Spinal cord (tissue), 10 donors: Measurements from ENCODE around the gene DPY19L2. TPM values are rescaled to one million over a fixed set of nuclear protein-coding genes. Genes with fewer than 3 reads are reported as not detected.
"Not testable (repeated sequence)": the region's sequence is repeated elsewhere in the genome, so short reads cannot be mapped to it uniquely, and the experiment has no call there.

Experiments
- DNase-seq, 6 donors: peaks; one replicate each; pipeline versions ENCODE4 v3.0.0 to v3.0.0-alpha.2; 2013 to 2015; ENCODE audit warnings: low spot score in 6 of 6, low read depth in 4 of 6
- H3K27ac ChIP-seq: one replicate; pipeline ENCODE4 v1.5.1; 2013; ENCODE audit warnings: low read depth, low read length, control low read depth
- H3K27me3 ChIP-seq: one replicate; pipeline ENCODE4 v1.6.1; 2013; ENCODE audit warnings: low read length; ENCODE audit not compliant: control insufficient read depth, insufficient read depth
- H3K36me3 ChIP-seq: one replicate; pipeline ENCODE4 v1.6.1; 2013; ENCODE audit warnings: low read length; ENCODE audit not compliant: control insufficient read depth, insufficient read depth
- H3K4me1 ChIP-seq: one replicate; pipeline ENCODE4 v1.6.1; 2013; ENCODE audit warnings: low read length; ENCODE audit not compliant: control insufficient read depth, insufficient read depth
- H3K4me3 ChIP-seq: one replicate; pipeline ENCODE4 v1.5.1; 2013; ENCODE audit warnings: low read depth, low read length, control low read depth
- H3K9me3 ChIP-seq: one replicate; pipeline ENCODE4 v1.6.1; 2013; ENCODE audit warnings: low read length; ENCODE audit not compliant: control insufficient read depth, insufficient read depth
- WGBS: methylation state at CpG from one replicate; pipeline ENCODE4 v1.1.5; 2013; ENCODE audit warnings: missing lambda C conversion rate; ENCODE audit not compliant: insufficient coverage; 5-methylcytosine and 5-hydroxymethylcytosine counted together
- polyA plus RNA-seq, 2 donors: library from polyadenylated mRNA; unstranded; fragments of 120-200 nt; gene quantifications; one replicate each; pipeline ENCODE4 v1.2.1, GENCODE V29; 2013; ENCODE audit not compliant: insufficient read length in 2 of 2
- total RNA-seq, 2 donors: library from RNA; depleted of rRNA in 1 of 2; stranded (reverse); fragments of 120-200 nt in 1 of 2; fragments of >200 nt in 1 of 2; gene quantifications; one replicate each; pipeline versions ENCODE4 v1.2.3 to v1.2.4, GENCODE V29; 2013 to 2014
- donor health status: healthy.

Gene DPY19L2
- total and polyA plus RNA-seq, 4 donors, result 23.7 to 55.5 (median 46.9) TPM

DNA sequence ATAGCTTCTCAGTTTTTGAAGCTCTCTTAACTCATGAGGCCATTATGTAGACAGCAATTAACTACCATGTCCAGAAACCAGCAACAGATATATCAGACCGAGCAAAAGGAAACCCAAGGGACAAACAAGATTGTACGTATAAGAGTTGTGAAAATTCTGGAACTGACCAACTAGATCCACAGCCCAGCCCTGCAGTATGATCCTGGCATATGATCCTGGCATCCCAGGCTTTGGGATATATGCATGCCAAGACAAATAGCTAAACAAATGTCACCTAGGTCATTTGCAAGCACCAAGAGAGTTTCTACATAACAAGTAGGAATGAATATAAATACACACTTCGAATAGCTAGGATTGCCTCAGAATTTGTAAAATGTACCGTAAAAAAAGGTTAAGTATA is 44.0 kb downstream of the DPY19L2 start:
- H3K4me1 ChIP-seq, H3K4me3 ChIP-seq, H3K36me3 ChIP-seq, DNase-seq, H3K27me3 ChIP-seq, H3K9me3 ChIP-seq, H3K27ac ChIP-seq: not testable (repeated sequence)
- WGBS, result no CpG with 5 or more reads among the region's 4 CpGs

DNA sequence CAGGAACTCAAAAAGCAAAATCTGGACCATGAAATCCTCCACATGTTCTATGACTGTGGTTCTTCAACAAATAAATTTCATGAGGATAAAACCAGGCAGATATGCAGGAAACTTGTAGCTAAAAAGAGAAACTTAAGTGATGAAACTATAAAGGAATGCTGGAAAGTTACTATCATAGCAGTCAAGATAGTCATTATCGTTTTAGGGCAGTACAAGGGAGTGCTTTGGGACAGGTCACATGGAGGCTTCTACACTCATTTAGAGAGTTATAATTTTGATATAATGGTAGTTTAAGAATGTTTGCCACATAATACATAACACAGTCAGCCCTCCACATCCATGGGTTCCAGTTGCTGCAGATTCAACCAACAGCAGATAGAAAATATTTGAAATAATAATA is 52.7 kb downstream of the DPY19L2 start:
- H3K4me3 ChIP-seq, H3K36me3 ChIP-seq, H3K4me1 ChIP-seq, H3K27ac ChIP-seq, DNase-seq, H3K9me3 ChIP-seq, H3K27me3 ChIP-seq: not testable (repeated sequence)
- no CpG with 5 or more reads among the region's 1 CpG for WGBS

DNA sequence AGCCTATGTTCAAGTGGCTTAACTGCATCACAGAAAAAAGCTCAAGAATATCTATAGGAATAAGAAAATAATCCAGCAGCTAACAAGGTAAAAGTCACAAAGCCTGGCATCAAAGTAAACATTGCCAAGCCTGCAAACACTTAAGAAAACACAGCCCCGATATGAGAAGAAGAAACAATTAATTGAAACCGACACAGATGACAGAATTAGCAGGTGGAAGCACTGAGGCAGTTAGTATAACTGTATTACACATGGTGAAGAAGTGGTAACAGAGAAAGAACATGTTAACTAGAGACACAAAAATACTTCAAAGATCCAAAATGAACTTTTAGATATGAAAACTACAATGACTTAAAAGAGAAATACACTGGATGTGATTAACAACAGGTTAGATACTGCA is 57.0 kb downstream of the DPY19L2 start:
- H3K4me3 ChIP-seq, H3K36me3 ChIP-seq, H3K27ac ChIP-seq, H3K9me3 ChIP-seq, H3K4me1 ChIP-seq, H3K27me3 ChIP-seq, DNase-seq: not testable (repeated sequence)
- no CpG with 5 or more reads among the region's 2 CpGs for WGBS

DNA sequence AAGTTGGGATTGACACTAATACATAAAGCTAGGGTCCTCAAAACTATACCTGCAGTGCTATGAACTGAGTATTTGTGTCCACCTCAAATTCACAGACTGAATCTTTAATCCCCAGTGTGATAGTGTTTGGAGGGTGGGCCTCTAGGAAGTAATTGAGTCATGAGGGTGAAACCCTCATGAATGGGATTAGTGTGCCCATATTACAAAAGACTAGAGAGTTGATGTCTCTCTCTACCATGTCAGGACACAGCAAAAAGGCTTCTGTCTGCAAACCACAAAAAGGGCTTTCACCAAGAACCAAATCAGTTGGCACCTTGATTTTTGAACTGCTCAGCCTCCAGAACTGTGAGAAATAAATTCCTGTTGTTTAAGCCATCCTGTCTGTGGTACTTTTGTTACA is 59.0 kb downstream of the DPY19L2 start:
- not testable (repeated sequence) for DNase-seq, H3K27me3 ChIP-seq, H3K36me3 ChIP-seq, H3K9me3 ChIP-seq, H3K27ac ChIP-seq, H3K4me3 ChIP-seq, H3K4me1 ChIP-seq

DNA sequence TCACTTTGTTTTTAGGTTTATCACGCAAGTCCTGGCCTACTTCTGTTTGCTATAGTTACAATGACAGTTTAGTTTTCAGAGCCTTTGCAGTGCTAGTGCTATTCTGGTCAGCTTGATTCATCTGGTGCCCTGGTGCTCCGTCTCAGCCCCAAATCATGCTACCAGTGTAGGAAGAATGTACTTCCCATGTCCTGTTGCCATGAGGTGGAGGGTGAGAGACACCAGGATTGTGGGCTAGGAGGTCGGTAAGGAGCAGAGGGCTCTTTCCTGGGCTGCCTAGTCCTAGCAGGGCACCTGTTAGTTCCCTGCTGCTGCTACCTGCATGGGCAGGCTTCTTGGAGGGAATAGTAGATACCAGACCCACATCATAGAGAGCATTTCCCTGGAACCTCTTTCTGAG is 63.3 kb downstream of the DPY19L2 start:
- 100% methylated on average over 1 of the region's 3 CpGs for WGBS
- H3K4me1 ChIP-seq, H3K36me3 ChIP-seq, H3K4me3 ChIP-seq, DNase-seq, H3K27ac ChIP-seq, H3K9me3 ChIP-seq, H3K27me3 ChIP-seq: not testable (repeated sequence)

DNA sequence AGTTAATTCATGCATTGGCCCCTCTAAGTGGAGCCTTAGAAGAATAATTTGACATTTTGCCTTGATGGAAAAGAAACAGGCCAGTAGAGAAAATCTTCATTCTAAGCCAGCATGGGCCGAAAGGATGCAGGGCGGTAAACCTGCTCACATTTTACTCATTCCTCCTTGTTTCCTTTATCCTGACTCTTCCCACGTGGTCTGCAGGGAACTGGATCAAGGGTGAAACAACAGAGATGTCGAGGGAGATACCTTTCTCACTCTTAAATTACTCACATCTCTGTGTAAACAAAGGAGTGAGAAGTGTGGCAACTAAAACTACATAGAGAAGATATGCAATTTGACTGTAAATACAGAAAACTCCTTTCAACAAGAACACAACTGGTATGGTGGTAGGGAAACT is 73.5 kb downstream of the DPY19L2 start:
- DNase-seq, H3K4me3 ChIP-seq, H3K27ac ChIP-seq, H3K36me3 ChIP-seq, H3K4me1 ChIP-seq, H3K9me3 ChIP-seq, H3K27me3 ChIP-seq: not testable (repeated sequence)
- no CpG with 5 or more reads among the region's 4 CpGs for WGBS

DNA sequence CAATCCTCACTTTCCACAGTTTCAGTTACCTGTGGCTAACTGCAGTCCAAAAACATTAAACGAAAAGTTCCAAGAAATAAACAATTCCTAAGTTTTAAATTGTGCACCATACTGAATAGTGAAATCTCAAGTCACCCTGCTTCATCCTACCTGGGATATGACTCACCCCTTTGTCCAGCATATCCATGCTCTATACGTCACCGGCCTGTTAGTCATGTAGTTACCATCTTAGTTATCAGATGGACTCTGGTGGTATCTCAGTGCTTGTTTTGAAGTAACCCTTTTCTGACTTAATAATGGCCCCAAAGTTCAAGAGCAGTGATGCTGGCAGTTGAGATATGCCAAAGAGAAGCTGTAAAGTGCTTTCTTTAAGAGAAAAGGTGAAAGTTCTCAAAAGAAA is 83.9 kb downstream of the DPY19L2 start:
- H3K36me3 ChIP-seq, H3K4me1 ChIP-seq, DNase-seq, H3K4me3 ChIP-seq, H3K27ac ChIP-seq, H3K9me3 ChIP-seq, H3K27me3 ChIP-seq: not testable (repeated sequence)
- WGBS, result 100% methylated on average over 2 of the region's 3 CpGs

DNA sequence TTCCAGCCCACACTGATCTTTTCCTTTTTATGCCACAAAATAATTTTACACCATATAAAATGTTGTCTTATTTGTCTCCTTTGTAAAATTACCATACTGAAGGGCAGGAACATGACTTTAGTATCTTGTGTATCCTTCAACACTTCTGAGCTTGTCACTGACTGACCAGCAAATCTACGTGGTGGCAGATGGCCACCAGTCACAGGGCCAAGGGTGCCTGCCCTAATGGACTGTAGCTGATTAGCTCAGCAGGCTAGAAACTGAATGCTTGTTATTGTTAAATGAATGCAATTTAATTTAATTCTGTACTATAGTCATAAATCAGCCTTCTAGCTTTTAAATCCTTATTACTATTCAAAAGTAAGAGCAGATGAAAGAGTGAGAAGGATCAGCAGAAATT is 85.0 kb downstream of the DPY19L2 start:
- H3K9me3 ChIP-seq, DNase-seq, H3K27ac ChIP-seq, H3K4me1 ChIP-seq, H3K27me3 ChIP-seq, H3K36me3 ChIP-seq, H3K4me3 ChIP-seq: not testable (repeated sequence)
- WGBS, result no CpG with 5 or more reads among the region's 1 CpG

DNA sequence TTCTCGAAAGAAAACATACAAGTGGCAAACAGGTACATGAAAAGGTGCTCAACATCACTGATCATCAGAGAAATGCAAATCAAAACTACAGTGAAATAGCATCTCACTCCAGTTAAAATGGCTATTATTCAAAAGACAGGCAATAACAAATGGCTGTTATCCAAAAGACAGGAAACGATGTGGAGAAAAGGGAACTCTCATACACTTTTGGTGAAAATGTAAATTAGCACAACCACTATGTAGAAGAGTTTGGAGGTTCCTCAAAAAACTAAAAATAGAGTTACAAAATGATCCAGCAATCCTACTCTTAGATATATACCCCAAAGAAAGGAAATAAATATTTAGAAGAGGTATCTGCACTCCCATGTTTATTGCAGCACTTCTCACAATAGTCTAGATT is 90.7 kb downstream of the DPY19L2 start:
- not testable (repeated sequence) for H3K27me3 ChIP-seq, H3K27ac ChIP-seq, H3K9me3 ChIP-seq, H3K36me3 ChIP-seq, H3K4me3 ChIP-seq, H3K4me1 ChIP-seq, DNase-seq
- 100% methylated on average over 1 of the region's 2 CpGs for WGBS

DNA sequence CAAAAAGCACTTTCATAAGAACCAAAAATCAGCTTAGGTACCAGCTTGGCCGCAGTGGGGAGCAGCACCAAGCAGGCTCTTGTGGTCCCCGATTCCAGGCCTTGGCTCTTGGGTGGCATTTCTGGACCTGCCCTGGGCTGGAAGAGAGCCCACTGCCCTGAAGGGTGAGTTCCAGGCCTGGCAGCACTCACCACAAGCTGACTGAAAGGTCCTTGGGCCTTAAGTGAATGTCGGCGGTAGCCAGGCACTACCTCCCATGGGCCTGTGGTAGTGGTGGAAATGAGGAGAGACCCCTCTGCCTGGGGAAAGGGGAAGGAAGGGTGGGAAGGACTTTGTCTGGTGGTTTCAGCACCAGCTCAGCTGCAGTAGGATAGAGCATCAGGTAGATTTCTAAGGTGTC is 96.3 kb downstream of the DPY19L2 start:
- not testable (repeated sequence) for H3K36me3 ChIP-seq, H3K27me3 ChIP-seq, H3K4me3 ChIP-seq, H3K4me1 ChIP-seq, DNase-seq, H3K27ac ChIP-seq, H3K9me3 ChIP-seq
- 100% methylated on average over 2 of the region's 4 CpGs for WGBS

DNA sequence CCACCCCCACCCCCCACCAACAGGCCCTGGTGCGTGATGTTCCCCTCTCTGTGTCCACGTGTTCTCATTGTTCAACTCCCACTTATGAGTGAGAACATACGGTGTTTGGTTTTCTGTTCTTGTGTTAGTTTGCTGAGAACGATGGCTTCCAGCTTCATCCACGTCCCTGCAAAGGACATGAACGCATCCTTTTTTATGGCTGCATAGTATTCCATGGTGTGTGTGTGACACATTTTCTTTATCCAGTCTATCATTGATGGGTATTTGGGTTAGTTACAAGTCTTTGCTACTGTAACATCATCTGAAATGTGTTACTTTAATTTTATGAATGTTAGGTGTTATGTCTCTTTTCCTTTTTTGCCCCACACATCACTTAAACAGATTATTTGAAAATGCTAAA is 109.8 kb downstream of the DPY19L2 start:
- H3K27ac ChIP-seq, H3K4me1 ChIP-seq, H3K4me3 ChIP-seq, H3K9me3 ChIP-seq, DNase-seq, H3K36me3 ChIP-seq, H3K27me3 ChIP-seq: not testable (repeated sequence)
- WGBS, result no CpG with 5 or more reads among the region's 6 CpGs
